ENCODE measurements around the gene EIF4G3.
"Not testable (repeated sequence)": the region's sequence is repeated elsewhere in the genome, so short reads cannot be mapped to it uniquely, and the experiment has no call there.

EIF4G3 gene

DNA sequence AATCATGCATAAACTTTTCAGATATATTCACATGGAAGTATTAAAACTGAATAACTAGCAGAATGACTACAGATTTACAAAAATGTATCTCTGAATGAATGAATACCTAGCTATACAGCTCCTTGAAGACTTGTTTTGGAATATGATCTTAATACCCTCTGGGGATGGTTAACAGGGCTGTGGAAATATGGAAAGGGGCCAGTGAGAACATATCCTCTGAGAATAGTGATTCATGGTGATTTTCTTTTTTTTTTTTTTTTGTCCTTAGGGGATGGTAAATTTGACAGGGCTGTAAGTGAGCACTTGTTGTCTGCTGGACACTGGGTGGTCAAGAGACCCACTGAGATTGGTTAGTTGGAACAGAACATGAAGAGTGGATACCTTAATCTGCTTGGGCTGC is 308.9 kb downstream of the EIF4G3 start:
- DNase-seq, result no peak

GRCh38 chr1:20867062-20867461 is 309.6 kb downstream of the EIF4G3 start:
- DNase-seq, result no peak

DNA sequence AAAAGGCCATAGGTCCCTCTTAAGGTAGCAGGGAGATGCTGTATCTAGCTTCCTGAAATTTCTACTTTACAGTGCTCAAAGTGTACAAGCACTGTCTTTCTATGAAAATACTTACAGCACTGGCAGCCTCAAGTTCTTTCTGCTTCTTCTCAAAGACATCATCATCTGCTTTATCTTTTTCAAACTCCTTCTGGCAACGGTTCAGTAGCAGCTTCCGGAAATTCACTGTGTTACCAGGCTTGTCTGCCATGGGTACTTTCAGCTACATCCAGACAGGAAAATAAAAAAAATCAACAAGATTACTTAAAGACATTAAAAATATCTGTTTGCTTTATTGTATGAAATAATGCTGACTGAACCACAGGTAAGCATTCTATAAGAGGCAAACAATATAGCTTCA is 311.7 kb downstream of the EIF4G3 start:
- no peak for DNase-seq

- no peak for DNase-seq
Observed at GRCh38 chr1:20854529-20854928, 322.2 kb downstream of the EIF4G3 start.

- not testable (repeated sequence) for DNase-seq
Observed at GRCh38 chr1:20851791-20852190, 324.9 kb downstream of the EIF4G3 start.

GRCh38 chr1:20850021-20850420 is 326.7 kb downstream of the EIF4G3 start:
- DNase-seq, result no peak

- no peak for DNase-seq
Observed at GRCh38 chr1:20849100-20849499, 327.6 kb downstream of the EIF4G3 start.

DNA sequence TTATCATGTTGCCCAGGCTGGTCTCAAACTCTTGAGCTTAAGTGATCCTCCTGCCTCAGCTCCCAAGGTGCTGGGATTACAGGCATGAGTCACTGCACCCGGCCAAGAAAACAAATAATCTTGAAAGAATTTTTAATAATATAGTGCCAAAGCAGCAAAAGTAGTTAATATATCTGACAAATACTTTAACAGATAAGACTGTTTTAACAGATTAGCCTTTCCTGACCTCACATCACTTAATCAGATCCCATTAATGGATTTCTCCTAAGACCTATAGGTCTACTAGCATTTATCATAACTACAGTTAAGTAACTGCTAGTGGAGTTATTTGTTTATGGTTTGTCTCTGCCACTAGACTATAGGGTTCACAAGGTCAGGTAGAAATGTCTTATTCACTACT is 328.5 kb downstream of the EIF4G3 start:
- DNase-seq, result no peak

DNA sequence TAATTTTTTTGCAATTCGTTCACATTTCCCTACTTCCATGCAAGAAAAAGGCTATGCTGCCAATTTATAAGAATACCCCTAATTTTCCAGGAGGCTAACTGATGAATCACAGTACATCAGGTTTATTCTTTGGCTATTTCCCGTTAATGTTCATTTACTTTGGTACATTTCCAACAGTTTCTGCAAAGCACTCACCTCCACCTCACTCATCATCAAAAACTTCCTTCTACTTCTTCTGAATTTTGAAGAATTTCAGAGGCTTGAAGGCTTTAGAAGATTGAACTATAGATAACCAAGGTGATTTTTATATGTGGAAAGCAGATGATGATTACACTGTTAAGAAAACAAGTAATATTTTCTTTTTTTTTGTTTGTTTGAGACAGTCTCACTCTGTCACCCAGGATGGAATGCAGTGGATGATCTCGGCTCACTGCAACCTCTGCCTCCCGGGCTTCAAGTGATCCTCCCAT is 329.1 kb downstream of the EIF4G3 start:
- DNase-seq, result no peak

GRCh38 chr1:20846461-20847374 is 330.0 kb downstream of the EIF4G3 start:
- no peak for DNase-seq

DNA sequence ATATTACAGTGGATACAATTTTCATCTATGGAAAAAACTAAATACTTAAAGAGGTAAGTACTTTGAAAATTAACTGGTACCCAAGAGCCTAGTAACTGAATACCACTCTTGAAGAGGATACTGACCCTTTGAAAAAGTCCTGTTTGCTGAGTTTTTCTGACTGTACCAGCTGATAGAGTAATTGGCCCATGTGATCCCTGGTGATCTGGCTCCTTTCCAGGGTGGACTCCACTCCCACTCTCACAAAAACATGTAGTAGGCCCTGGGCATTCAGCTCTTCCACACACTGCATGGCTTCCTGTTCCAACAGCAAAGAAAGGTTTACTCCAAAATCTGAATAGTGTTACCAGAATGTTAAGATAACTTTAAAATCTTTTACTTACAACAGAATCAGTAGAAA is 336.0 kb downstream of the EIF4G3 start:
- no peak for DNase-seq

DNA sequence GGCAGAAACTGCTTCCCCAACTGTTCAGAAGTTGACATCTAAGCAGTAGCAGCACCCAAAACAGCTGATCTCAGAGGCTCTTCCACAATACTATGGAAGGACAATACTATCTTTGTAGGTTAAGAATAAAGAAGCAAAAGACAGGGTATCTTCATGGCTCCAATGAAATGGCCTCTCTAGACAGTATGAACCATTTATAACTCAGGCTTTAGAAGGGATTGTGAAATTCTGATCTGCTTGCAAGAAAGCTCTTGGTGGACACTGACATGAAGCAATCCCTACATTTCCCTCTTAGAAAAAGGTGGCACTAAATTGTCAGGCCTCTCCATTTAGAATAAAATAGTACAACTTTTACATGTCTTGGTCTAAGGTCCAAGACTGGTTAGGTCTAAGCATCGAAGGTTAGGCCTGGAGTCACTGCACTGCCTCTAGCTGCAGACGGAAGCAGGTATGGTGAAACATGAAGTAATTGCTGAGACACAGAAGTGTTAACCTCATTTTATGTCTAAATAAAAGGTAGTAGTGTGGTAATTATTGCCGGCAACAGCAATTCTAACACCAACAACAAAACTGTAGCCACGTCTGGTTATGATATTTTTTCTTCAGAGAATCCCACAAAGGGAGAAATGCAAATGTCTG is 339.0 kb downstream of the EIF4G3 start:
- no peak for DNase-seq

GRCh38 chr1:20836230-20836629 is 340.5 kb downstream of the EIF4G3 start:
- DNase-seq, result no peak

DNA sequence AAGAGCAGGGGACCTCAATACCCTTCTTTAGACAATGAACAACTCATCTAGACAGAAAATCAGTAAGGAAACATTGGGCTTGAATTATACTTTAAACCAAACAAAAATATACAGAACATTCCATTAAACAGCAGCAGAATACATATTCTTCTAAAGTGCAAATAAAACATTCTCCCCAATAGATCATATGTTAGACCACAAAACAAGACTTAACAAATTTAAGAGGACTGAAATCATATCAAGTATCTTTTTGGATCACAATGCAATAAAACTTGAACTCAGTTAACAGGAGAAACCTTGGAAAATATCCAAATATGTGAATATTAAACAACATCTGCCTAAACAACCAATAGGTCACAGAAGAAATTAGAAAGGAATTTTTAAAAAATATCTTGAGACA is 341.9 kb downstream of the EIF4G3 start:
- DNase-seq, result no peak

- DNase-seq, result no peak
Observed at GRCh38 chr1:20834192-20834591, 342.5 kb downstream of the EIF4G3 start.

GRCh38 chr1:20830378-20830777 is 346.3 kb downstream of the EIF4G3 start:
- DNase-seq, result no peak

DNA sequence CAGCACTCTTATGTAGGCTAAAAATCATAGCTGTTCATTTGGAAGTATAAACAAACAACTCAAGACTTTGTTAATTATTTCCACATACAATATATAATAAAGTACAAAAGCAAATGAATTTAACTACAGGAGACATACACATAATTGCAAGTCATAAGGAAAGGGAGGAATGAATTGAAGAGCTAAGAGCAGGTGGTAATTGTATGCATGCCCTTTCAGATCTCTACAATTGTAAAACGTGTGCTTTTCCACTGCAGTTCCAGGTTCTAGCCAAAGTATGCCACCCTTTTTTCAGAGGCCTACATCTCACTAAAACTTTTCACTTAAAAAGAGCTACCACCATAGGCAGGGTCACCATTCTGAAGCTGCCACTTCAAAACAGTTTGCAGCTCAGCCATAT is 346.8 kb downstream of the EIF4G3 start:
- no peak for DNase-seq

DNA sequence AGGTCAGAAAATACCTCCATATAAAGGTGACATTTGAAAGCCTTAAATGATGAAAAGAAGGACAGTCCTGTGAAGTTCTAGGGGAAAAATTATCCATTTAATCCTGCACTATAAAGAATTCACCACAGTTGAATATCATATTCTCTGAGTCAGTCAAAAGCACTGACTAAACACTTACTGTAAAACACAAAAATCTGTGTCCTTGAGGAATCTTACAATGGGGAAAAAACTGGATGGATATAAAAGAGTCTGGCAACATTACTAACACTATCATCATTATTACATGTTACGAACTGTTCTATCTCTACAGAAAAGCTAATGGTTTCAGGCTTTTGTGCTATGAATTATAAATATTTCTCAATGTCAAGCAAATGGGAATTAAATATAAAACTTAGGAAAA is 347.2 kb downstream of the EIF4G3 start:
- no peak for DNase-seq

DNA sequence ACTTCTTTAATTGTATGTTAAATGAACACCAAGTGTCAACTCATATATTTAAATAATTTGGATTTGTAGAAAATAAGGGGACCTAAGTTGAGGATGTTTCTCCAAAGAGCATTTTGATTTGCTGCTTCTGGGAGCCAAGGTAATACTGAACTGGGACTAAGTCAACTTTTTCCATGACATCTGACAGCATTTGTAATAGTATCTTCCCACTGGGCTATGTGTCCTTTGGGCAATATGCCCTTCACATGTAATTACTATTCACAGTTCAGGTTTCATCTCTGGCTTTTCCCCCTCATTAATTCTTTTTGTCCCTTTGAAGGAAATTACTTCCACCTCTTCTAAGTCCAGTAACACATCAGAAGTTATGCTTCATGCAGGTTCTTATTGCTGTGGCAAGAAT is 352.9 kb downstream of the EIF4G3 start:
- no peak for DNase-seq

- no peak for DNase-seq
Observed at GRCh38 chr1:20821466-20821865, 355.2 kb downstream of the EIF4G3 start.

- DNase-seq, result no peak
Observed at GRCh38 chr1:20819818-20820217, 356.9 kb downstream of the EIF4G3 start.

- no peak for DNase-seq
Observed at GRCh38 chr1:20814534-20814871, 362.2 kb downstream of the EIF4G3 start.

DNA sequence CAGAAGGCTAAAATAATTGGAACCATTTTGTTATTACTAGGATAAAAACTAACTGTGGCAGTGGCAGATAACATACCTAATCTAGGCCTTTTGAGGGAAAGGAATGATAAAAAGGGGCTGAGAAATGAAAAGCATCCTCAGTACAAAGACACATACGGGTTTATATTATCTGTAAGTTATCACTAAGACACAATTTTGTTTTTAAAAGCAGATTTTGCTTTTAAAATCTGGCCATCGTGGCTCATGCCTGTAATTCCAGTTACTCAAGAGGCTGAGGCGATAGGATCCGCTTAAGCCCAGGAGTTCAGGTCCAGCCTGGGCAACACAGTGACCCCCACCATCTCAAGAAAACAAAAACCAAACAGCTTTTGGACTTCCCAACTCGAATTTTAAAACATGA is 364.8 kb downstream of the EIF4G3 start:
- no peak for DNase-seq

GRCh38 chr1:20793236-20793635 is 383.5 kb downstream of the EIF4G3 start:
- no peak for DNase-seq

- DNase-seq, result no peak
Observed at GRCh38 chr1:20792196-20792595, 384.5 kb downstream of the EIF4G3 start.

All from activated T-cell treated with anti-CD3 and anti-CD28 coated beads, Interleukin-2, amount 50 U/mL, for 48 hours (primary cell).